Endothelial cell of umbilical vein (primary cell): ENCODE data around the gene CCK. TPM values are rescaled to one million over a fixed set of nuclear protein-coding genes. Genes with fewer than 3 reads are reported as not detected.

Experiments
- BruUV-seq: library from RNA; stranded (reverse); fragments of 400-500 nt; replicated peaks from 2 replicates; lab custom pipeline; 2021; lab: Mats Ljungman, UMichigan
- CTCF ChIA-PET: fragments of 300-600, 350-600 bp; sonication (Branson Sonifier 250); formaldehyde crosslinking; loops from one replicate; lab custom pipeline; 2021; ENCODE audit warnings: antibody characterized with exemption, inconsistent platforms; lab: Charles Lee
- POLR2A ChIA-PET: fragments of 300-600, 350-600 bp; sonication (Branson Sonifier 250); formaldehyde crosslinking; loops from one replicate; lab custom pipeline; 2021; ENCODE audit warnings: antibody characterized with exemption, inconsistent platforms; lab: Charles Lee
- DNase-seq: peaks from one replicate; pipeline ENCODE4 v3.0.0-alpha.2; 2011; ENCODE audit warnings: low read depth, low spot score
- FAIRE-seq: peaks from 2 replicates; lab custom pipeline; 2011; peaks lifted over from hg19 to GRCh38; lab: Jason Lieb, UNC
- H2AFZ ChIP-seq: 2 replicates; pipeline ENCODE4 v1.6.0; 2012; ENCODE audit warnings: low read depth, low read length, control low read depth, inconsistent platforms
- H3K27ac ChIP-seq: 2 replicates; pipeline ENCODE4 v1.5.1; 2011; ENCODE audit warnings: low read depth, mild to moderate bottlenecking, control low read depth, low read length, moderate library complexity; ENCODE audit not compliant: insufficient read depth
- H3K27me3 ChIP-seq, 2 experiments: 2 replicates each; pipeline versions ENCODE4 v1.6.0 to v1.6.1; 2011; ENCODE audit warnings: low read length in 2 of 2, mixed read lengths in 1 of 2; ENCODE audit not compliant: control insufficient read depth in 2 of 2, insufficient read depth in 2 of 2
- H3K36me3 ChIP-seq, 2 experiments: 2 replicates in 1 of 2; 3 replicates in 1 of 2; pipeline ENCODE4 v1.5.1; 2011; ENCODE audit warnings: low read length in 2 of 2, mild to moderate bottlenecking in 1 of 2, moderate library complexity in 1 of 2; ENCODE audit not compliant: control insufficient read depth in 2 of 2, insufficient read depth in 2 of 2; ENCODE audit errors: extremely low read depth in 1 of 2
- H3K4me1 ChIP-seq: 3 replicates; pipeline ENCODE4 v1.5.1; 2011; ENCODE audit warnings: mild to moderate bottlenecking, low read length; ENCODE audit not compliant: control insufficient read depth, insufficient read depth; ENCODE audit errors: extremely low read depth
- H3K4me2 ChIP-seq: 2 replicates; pipeline ENCODE4 v1.6.1; 2011; ENCODE audit warnings: low read length, control low read depth, mixed read lengths; ENCODE audit not compliant: insufficient read depth
- H3K4me3 ChIP-seq, 3 experiments: fragments of 200-600 bp in 1 of 3; sonication (generic), shearing (Covaris generic) in 1 of 3; replicated peaks in 1 of 3; 2 replicates each; pipeline ENCODE4 v1.5.1; 2011 to 2016; ENCODE audit warnings: control low read depth in 3 of 3, low read length in 3 of 3, mild to moderate bottlenecking in 2 of 3, inconsistent platforms in 1 of 3, low read depth in 1 of 3, moderate library complexity in 1 of 3; ENCODE audit not compliant: insufficient read depth in 1 of 3
- H3K79me2 ChIP-seq: 2 replicates; pipeline ENCODE4 v1.6.0; 2012; ENCODE audit warnings: low read length, inconsistent platforms; ENCODE audit not compliant: control insufficient read depth, insufficient read depth
- H3K9ac ChIP-seq: replicated peaks from 2 replicates; pipeline ENCODE3; 2011; ENCODE audit warnings: low read length, control low read depth; ENCODE audit not compliant: insufficient read depth; ENCODE audit errors: extremely low read depth
- H3K9me1 ChIP-seq: replicated peaks from 3 replicates; pipeline ENCODE4 v1.6.0; 2011; ENCODE audit warnings: mild to moderate bottlenecking, low read length; ENCODE audit not compliant: control insufficient read depth, insufficient read depth; ENCODE audit errors: extremely low read depth
- H3K9me3 ChIP-seq: replicated peaks from 2 replicates; pipeline ENCODE4 v1.5.1; 2012; ENCODE audit warnings: low read length, inconsistent platforms; ENCODE audit not compliant: control insufficient read depth, insufficient read depth
- H4K20me1 ChIP-seq: replicated peaks from 2 replicates; pipeline ENCODE3; 2011; ENCODE audit warnings: mild to moderate bottlenecking, low read length; ENCODE audit not compliant: control insufficient read depth, insufficient read depth; ENCODE audit errors: extremely low read depth
- EZH2 ChIP-seq: IDR thresholded peaks from 2 replicates; pipeline ENCODE4 v1.6.1; 2012; ENCODE audit warnings: borderline replicate concordance, low read depth, mild to moderate bottlenecking, moderate library complexity, low read length, inconsistent platforms; ENCODE audit not compliant: severe bottlenecking
- FOS ChIP-seq: IDR thresholded peaks from 2 replicates; pipeline ENCODE4 v1.6.1; 2011; ENCODE audit warnings: mild to moderate bottlenecking, low read length, moderate library complexity, borderline replicate concordance; ENCODE audit not compliant: insufficient read depth
- GATA2 ChIP-seq: IDR thresholded peaks from 2 replicates; pipeline ENCODE4 v1.7.0; 2011; ENCODE audit warnings: low read depth, mild to moderate bottlenecking, moderate library complexity, mixed read lengths, low read length; ENCODE audit not compliant: insufficient read length, insufficient read depth
- JUN ChIP-seq: IDR thresholded peaks from 2 replicates; pipeline ENCODE4 v1.6.1; 2011; ENCODE audit warnings: borderline replicate concordance, low read depth; ENCODE audit not compliant: insufficient read length, insufficient read depth
- MAX ChIP-seq: IDR thresholded peaks from 2 replicates; pipeline ENCODE4 v1.6.1; 2011; ENCODE audit not compliant: insufficient read depth, insufficient read length
- MYC ChIP-seq: IDR thresholded peaks from one replicate; pipeline ENCODE4 v1.6.1; 2011; ENCODE audit warnings: mild to moderate bottlenecking, low read depth, low read length
- POLR2A ChIP-seq: IDR thresholded peaks from 2 replicates; pipeline ENCODE4 v1.6.1; 2012; ENCODE audit warnings: low read depth, mild to moderate bottlenecking, control low read depth, low read length
- POLR2AphosphoS5 ChIP-seq: IDR thresholded peaks from 2 replicates; pipeline ENCODE4 v1.6.1; 2012; ENCODE audit warnings: low read depth, mild to moderate bottlenecking, control low read depth, low read length, moderate library complexity; ENCODE audit not compliant: insufficient read depth
- dilution Hi-C: fragments of 300-500 bp; cut with MboI; formaldehyde crosslinking; loops from one replicate; pipeline ENCODE4 v1.15.0; 2019; ENCODE audit warnings: low sequenced_read_pairs; ENCODE audit not compliant: extremely low pct_ligation_motif_present
- intact Hi-C: fragments of 100-400 bp; cut with micrococcal nuclease; formaldehyde crosslinking; loops from one replicate; pipeline ENCODE4 v1.10.0; 2022
- polyA plus RNA-seq, 4 experiments: library from polyadenylated mRNA; depleted of rRNA in 3 of 4; stranded (reverse) in 3 of 4; unstranded in 1 of 4; fragments of >200 nt; gene quantifications; 2 replicates each; pipeline versions ENCODE4 v1.2.1 to v1.2.3, GENCODE V29; 2011 to 2012; ENCODE audit warnings: missing spikeins in 1 of 4
- total RNA-seq: library from RNA; stranded (reverse); gene quantifications from 2 replicates; pipeline ENCODE4 v1.2.3, GENCODE V29; 2021
- TF ChIP-seq, protein P1 (sequence below), 2 donors: IDR thresholded peaks; 1 replicate in 1 of 2; 2 replicates in 1 of 2; pipeline ENCODE4 v1.5.1; 2011; ENCODE audit warnings: low read length in 2 of 2, mild to moderate bottlenecking in 2 of 2, moderate library complexity in 2 of 2, control low read depth in 1 of 2, inconsistent platforms in 1 of 2, low read depth in 1 of 2; ENCODE audit not compliant: insufficient read depth in 1 of 2; ENCODE audit errors: extremely low read depth in 1 of 2

Gene CCK
- total and polyA plus RNA-seq, 2 donors (not counting 3 experiments of a cell fraction or from before 2014, with no cell fraction given), result not detected

DNA sequence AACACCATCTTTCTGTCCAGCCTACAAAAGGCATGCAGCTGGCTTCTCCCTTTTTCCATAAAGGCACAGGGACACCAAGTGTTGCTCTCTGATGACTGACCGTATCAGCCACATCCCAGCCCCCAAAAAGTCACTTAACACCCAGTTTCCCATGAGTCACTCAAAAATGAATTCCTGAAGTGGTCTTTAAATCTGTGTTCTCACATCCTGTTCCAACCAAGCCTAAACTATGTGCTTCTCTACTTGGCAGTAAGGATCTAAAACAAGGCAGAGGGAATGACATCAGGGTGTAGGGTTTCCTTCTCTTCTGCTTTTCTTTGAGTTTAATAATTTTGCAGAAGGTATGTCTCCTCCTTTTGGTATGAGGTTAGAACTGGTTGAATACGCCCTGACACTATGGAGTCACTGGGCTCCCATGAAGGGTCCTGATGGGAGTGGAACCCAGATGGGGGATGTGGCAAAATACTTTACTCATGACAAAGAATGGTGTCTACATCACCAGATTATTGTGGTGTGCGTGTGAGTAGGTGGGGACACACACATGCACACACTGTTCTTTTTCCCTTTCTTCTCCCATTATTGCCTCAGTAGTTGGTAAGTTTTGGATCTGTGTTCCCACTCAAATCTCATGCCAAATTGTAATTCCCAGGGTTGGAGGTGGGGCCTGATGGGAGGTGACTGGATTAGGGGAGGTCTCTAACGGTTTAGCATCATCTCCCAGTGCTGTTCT is 35.6 kb upstream of the CCK start:
- no peak for TF ChIP-seq POLR2AphosphoS5
- H3K9ac ChIP-seq, result no peak overlapping the region
- dilution Hi-C loops (no loop called here), intact Hi-C loops (no loop called here)
- no peaks in the 10 kb centered on the region for H3K9me3 ChIP-seq
- no peaks in the 10 kb centered on the region for H3K79me2 ChIP-seq
- POLR2A ChIA-PET, result interaction anchor here (0.6 kb wide), 1 partner anchor 147 kb away, joined by 5 read pairs; no protein-coding TSS in a partner anchor
- CTCF ChIA-PET, result no interaction called here
- no peak for DNase-seq
- no peaks in the 10 kb centered on the region for H3K36me3 ChIP-seq
- no peak for FAIRE-seq
- H4K20me1 ChIP-seq, result no peaks in the 10 kb centered on the region
- no peak overlapping the region for H2AFZ ChIP-seq
- H3K27ac ChIP-seq, result no peak overlapping the region
- no peaks in the 10 kb centered on the region for H3K9me1 ChIP-seq
- H3K4me2 ChIP-seq, result no peak overlapping the region
- no peak overlapping the region for H3K4me3 ChIP-seq
- peaks cover 0 to 2% of the 10 kb centered on the region in 2 experiments for H3K27me3 ChIP-seq
- no peaks in the 10 kb centered on the region for H3K4me1 ChIP-seq
- no TSS peak for BruUV-seq

DNA sequence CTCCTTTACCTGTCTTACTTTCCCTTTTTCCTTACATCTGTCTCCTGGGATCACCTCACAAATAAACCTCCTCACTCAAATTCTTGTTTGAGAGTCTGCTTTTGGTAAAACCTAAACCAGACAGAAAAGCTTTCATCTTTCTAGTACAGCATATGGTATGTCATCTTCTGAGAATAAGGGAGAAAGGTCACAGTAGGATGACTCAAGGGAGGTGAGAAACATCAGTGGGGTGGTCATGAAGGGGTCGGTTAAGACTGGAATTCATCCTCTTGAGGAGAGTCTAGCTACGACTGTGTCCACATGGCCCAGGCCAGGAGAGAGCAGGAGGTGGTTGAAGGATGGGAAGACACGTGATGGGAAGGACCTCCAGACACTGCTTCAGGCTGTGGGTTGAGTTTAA is 34.8 kb upstream of the CCK start:
- FAIRE-seq, result no peak
- Histone ChIP-seq H2AFZ (no peak overlapping the region), H3K9me1 (no peaks in the 10 kb centered on the region), H3K27ac (no peak overlapping the region), H3K36me3 (no peaks in the 10 kb centered on the region), H3K27me3 (no peaks in the 10 kb centered on the region), H3K4me2 (no peak overlapping the region), H3K9me3 (no peaks in the 10 kb centered on the region), H3K4me3 (no peak overlapping the region), H3K79me2 (no peaks in the 10 kb centered on the region), H4K20me1 (no peaks in the 10 kb centered on the region), H3K4me1 (no peaks in the 10 kb centered on the region), H3K9ac (no peak overlapping the region)
- no peak for TF ChIP-seq FOS
- TF ChIP-seq JUN, result no peak
- TF ChIP-seq POLR2A, result no peak
- TF ChIP-seq EZH2, result no peak
- TF ChIP-seq POLR2AphosphoS5, result no peak
- no peak for TF ChIP-seq MAX
- no peak for TF ChIP-seq GATA2
- TF ChIP-seq, protein P1, sequence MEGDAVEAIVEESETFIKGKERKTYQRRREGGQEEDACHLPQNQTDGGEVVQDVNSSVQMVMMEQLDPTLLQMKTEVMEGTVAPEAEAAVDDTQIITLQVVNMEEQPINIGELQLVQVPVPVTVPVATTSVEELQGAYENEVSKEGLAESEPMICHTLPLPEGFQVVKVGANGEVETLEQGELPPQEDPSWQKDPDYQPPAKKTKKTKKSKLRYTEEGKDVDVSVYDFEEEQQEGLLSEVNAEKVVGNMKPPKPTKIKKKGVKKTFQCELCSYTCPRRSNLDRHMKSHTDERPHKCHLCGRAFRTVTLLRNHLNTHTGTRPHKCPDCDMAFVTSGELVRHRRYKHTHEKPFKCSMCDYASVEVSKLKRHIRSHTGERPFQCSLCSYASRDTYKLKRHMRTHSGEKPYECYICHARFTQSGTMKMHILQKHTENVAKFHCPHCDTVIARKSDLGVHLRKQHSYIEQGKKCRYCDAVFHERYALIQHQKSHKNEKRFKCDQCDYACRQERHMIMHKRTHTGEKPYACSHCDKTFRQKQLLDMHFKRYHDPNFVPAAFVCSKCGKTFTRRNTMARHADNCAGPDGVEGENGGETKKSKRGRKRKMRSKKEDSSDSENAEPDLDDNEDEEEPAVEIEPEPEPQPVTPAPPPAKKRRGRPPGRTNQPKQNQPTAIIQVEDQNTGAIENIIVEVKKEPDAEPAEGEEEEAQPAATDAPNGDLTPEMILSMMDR (IDR thresholded peaks at IDR 0.05; ENCODE audit: extremely low read depth in 1 of 2, insufficient read depth in 1 of 2, low read depth in 1 of 2, low read length in 2 of 2), result no peak
- TF ChIP-seq MYC, result no peak
- dilution Hi-C loops, result no loop called here
- BruUV-seq, result no TSS peak
- no peak for DNase-seq
- POLR2A ChIA-PET, result interaction anchor here (0.6 kb wide), 1 partner anchor 148 kb away, joined by 5 read pairs; no protein-coding TSS in a partner anchor
- intact Hi-C loops, result no loop called here
- CTCF ChIA-PET, result no interaction called here
